Renal cortical epithelial cell (primary cell): ENCODE data around the gene GUCA1A. TPM values are rescaled to one million over a fixed set of nuclear protein-coding genes. Genes with fewer than 3 reads are reported as not detected.
A peak's percentile ranks its signal among the peaks of the same experiment; 100 is the strongest.
"Not testable (repeated sequence)": the region's sequence is repeated elsewhere in the genome, so short reads cannot be mapped to it uniquely, and the experiment has no call there.

Experiments used
- DNase-seq: peaks from one replicate; pipeline ENCODE4 v3.0.0-alpha.2; 2011; ENCODE audit warnings: low read depth
- total RNA-seq: library from RNA; depleted of rRNA; stranded (reverse); fragments of >200 nt; gene quantifications from 2 replicates; pipeline ENCODE4 v1.2.3, GENCODE V29; 2014

GUCA1A gene
- total RNA-seq, 1 donor from 2014 or later, result 0.05 TPM

DNA sequence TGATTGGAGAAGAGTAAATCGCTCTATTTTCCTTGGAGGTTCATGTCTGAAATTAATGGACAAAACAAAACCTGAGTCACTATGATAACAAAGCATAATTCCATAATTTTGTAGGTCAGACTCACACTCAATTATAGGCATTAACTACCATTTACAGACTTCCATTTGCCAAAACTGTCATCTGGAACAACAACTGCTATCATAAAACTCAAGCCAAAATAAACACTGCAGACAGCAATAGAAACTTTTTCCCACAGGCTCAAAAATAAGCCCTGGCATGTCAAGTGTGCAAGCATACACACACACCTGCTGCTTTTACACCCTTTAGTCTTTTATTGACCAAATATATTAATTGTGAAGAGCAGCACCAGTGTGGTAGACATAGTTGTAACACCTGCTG, 37.4 kb downstream of the GUCA1A start:
- DNase-seq, result no peak

DNA sequence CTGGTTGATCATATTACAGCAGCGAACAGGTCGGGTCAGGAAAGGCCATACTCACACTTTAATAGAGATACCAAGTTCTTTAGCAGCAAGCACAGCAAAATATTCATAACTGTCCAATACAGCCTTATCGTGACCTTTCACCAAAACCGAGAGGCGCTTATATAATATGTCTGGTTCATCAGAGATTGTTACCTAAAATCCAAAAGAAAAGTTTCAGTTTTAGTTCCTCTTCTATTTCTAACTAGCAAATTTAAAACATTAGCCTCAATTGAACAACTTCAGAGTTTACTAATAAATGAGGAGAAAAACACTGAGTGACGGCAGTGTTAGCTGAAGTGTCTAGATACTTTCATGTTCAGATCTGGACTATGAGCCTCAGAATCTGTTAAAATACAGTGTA, 38.6 kb downstream of the GUCA1A start:
- no peak for DNase-seq

DNA sequence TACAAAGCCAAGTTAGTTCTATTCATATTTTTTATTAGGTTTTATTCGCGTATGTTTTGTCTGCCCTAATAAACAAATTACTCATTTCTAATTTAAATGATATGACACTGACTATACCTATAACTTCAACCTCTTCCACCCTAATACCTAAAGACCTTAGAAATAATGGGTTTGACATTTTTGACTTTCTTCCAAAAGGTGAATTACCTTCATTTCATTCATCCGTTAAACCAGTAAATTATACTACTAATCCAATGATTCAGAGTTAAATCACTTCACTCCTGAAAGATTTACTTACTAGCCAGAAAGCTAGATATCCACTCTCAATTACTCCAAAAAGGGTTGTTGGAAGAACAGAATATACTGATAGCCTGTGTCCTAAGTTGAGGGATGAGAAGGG, 39.3 kb downstream of the GUCA1A start:
- DNase-seq, result peak; percentile 51

DNA sequence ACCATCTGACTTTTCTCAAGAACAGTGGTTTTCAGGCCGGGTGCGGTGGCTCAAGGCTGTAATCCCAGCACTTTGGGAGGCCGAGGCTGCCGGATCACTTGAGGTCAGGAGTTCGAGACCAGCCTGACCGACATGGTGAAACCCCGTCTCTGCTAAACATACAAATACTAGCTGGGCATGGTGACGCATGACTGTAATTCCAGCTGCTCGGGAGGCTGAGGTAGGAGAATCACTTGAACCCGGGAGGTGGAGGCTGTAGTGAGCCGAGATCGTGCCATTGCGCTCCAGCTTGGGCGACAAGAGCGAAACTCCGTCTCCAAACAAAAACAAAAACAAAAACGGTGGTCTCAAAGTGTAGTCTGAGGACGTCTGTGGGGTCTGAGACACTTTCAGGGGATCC, 43.3 kb downstream of the GUCA1A start:
- DNase-seq, result not testable (repeated sequence)

DNA sequence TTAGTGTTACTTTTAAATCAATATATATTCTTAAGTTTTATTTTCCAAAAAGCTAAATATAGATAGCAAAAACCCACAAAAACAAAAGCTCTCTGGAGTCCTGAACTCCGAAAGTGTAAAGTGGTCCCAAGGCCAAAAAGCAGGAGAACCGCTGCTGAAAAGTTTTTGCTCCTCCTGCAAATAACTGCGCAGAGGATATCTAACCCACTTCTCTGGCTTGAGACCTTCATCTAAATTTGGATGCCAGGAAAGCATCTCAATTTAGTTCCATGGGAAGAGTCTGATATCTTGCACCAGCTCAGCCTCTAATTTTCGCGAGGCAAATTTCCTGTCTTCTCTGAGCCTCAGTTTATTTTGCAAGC, 44.0 kb downstream of the GUCA1A start:
- no peak for DNase-seq

DNA sequence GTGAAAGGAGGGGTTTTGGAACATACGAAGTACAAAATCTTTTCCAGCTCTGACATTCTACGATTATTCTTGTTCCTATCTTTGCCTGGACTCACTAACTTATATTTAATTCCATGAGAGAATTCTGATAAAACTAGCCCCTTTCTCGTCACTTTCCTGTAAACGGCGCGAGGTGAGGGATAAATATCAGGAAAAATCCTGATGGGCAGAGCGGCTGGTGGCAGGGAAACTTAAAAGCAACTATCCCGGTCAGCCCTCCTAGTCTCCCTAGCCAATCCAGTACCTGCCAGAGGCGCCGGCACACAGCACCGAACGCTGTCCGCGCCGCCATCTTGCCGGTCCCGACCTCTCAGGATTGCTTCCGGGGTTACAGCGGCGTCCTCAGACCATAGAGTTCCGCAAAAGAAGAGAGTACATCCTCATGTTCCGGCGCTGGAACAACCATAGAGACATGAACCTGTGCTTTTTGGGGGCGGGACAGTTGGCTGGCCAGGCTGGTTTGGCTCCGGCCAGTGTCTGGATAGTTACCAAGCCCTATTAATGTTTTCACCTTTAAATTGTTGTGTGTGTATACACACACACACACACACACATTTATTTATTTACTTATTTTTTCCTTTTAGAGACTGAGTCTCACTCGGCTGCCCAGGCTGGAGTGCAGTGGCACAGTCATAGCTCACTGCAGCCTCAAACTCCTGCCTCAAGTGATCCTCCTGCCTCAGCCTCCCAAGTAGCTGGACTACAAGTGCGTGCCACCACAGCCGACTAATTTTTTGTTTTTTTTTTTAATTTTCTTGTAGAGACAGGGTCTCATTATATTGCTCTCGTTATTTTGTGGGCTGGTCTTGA, 44.6 kb downstream of the GUCA1A start, which contains the start of gene MRPS10:
Gene MRPS10, minus strand, starts transcription at position 343 of the 849 bp plus-strand sequence. Its CDS starts 12 bp downstream, at position 331.
- DNase-seq, result peak; percentile 89

DNA sequence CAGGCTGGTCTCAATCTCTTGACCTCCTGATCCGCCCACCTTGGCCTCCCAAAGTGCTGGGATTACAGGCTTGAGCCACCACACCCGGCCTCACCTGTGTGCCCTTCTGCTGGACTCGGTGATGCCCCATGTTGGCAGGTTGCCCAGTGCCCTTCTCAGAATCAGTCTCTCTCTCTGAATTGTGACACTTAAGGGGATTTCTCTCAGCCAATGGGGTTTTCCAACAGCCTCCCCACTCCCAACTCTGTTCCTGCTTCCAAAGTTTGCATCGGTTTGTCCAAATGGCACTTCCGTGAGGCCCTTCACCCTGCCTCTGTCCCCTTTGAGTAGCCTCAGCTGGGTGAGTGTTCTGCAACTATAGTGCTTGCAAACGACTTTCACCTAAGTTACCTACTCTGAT, 47.6 kb downstream of the GUCA1A start:
- no peak for DNase-seq

DNA sequence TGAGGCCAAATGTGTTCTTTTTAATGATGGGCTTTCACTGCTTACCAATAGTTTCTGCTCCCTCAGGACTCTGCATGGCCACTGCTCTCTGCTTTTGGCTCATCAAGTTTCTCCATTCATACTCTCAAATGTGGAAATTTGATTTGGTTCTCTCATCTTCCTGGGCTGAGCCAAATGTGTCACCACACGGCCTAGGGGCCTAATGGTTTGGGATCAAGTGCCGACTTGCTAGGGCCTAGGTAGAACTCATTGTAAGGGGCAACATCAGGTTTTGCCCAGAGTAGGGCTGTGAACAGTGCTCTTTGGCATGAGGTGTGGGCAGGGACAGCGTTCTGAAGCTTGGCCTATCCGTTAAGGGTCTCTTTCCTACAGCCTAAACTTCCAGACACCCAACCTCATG, 48.4 kb downstream of the GUCA1A start:
- no peak for DNase-seq

DNA sequence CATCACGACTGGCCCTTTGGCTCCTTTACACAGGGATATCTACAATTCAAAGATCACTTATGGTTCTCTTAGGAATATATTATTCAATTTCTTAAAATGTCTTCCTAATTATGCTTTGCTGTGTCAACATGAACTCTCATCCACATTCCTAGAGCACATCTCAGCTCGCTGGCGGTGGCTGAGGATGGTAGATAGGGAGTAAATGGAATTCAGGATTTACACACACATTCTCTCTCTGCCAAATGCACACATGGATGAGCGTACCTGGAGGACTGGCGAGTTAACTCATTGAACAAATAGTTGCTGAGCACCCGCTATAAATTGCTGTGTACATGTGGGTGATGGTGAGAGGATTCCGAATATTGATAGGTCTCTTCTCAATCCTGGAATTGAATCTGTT, 49.3 kb downstream of the GUCA1A start:
- no peak for DNase-seq

DNA sequence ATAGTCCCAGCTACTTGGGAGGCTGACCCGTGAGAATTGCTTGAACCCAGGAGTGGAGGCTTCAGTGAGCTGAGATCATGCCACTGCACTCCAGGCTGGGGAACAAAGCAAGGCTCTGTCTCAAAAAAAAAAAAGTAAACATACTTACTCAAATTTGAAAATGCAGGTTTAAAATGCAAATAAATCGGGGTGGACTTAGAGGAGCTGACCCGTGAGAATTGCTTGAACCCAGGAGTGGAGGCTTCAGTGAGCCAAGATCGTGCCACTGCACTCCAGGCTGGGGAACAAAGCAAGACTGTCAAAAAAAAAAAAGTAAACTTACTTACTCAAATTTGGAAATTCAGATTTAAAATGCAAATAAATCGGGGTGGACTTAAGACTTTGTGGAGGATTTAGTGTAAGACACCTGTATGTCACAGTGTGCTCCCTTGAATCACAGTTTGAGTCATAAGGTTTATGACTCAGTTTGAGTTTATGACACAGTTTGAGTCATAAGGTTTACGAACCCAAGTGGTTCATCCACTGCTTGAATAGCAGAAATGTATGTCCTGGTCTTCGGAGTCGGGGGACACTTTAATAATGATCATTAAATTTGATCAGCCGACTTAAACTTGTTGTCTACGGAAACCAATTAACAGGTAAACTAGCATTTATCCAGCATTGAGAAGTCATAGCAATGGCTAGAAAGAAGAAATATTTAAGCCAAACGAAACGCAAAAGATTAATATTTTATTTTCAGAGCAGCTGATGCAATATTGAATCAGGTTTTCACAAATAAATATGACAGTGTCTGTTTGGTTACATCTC, 51.3 kb downstream of the GUCA1A start:
- DNase-seq, result peak; percentile 98

DNA sequence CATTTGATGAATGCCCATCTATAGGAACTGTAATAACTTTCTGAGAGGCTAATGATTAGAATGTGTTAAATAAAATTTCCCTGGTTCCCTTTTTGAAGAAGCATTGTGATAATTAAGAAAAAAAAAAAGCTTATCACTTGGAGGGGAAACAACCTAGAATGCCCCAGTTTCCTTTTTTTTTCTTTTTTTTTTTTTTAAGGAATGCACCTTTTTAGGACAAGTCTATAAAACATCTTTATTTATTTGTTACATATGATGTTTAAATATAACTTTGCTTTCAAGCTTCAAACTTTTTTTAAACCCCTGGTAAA, 51.8 kb downstream of the GUCA1A start:
- no peak for DNase-seq

DNA sequence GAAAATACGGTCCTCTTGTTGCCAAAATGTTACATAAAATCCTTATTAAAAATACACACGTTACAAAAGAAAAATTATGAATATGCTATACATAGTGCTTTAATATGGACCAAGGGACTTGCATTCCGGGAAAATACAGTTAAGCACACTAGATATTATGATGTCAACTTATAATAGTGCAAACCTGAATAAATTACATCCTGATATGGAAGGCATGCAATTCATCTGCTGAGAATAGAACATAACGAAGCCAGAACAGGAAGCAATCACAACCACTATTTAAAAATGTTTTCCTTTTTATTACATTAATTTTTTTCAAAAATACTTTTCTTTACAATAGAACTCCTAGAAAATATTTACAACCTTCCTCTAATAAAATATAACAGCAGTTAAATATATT, 52.3 kb downstream of the GUCA1A start:
- no peak for DNase-seq

DNA sequence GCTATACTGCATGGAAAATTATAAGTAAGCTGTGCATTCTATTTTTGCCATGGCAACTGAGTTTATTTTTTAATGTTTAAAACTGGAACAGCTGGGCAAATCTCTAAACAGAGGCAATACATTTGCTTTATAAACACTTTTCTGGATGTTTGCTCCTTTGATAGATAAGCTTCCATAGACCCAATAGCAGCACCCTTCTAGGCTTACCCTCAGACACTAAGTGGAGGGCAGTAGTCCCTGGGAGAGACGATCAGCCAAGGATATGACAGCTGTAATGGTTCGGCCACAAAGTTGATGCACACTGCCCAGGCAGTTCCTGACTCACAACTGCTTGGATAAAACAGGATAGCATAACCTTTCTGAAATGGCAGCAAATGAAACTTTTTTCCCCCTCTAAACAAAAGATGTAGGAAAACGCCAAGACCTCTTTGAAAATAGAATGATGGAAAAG, 53.0 kb downstream of the GUCA1A start:
- peak; percentile 73 for DNase-seq

DNA sequence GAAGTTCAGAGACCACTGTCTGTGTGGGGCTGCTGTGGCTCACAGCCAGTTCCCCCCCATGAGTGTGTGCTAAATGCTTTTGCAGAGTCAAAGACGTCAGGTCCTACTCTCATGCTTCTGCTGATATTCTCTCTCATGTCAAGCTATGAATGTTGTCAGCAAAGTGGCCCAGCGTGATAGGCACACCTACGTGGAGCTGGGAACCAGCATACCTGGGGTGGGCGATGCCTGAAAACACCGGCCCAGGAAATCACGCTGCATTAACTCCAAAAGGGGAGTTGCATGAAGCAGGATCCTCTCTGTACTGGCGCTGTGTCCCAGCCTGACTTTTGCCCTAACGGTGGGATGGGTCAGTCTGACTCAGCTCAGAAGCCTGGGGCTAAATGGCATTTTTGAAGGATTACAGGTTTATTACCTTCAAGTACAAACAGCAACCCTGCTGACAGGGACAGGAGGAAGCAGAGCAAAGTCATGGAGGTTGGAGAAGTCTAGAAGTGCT, 53.5 kb downstream of the GUCA1A start:
- DNase-seq, result peak; percentile 98

DNA sequence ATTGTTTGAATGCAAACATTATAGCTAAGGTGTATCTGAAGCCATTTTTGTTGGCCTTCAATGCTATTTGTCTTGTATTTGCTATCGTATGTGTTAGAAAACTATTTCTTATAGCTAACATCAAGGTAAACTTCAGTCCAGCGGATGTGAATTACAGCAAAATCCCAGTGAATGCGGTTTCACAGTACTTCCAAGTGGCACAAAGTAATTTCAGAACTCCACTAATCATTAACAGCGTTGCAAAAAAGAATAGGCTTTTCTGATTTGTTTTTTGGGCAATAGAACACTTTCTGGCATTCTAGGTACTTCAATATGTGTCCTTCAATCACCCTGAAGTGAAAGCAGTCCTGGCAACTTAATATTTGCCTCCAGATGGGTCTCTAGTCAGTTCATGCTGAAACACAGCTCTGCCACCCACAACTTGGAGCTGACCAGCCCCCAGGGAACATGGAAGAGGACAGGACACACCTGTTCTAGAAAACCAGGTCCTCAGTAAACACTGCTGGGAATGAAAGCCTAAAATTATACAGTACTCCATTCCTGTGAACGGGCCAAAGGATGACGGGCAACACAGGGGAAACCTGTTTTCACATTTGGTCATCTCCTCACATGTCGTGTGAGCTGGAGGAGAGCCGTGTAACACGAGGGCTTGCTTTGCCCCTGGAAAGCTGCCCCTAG, 54.1 kb downstream of the GUCA1A start:
- peak; percentile 89 for DNase-seq

DNA sequence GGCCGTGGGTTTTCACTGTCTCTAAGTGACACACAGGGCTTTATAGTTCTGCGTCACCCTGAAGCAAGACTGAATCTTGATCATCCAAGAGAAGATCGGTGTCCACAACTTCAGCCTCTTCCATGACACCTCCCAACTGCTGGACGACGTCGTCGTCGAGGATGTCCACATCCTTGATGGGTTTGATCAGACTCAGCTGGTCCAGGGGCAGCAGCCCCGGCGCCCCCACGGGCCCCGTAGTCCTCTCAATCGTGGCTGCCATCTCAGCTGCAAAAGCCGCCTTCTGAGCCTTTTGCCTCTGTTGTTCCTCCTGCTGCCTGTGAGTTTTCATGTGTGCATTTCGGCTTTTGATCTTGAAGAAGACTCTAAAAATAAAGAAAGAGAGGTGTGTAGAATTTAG, 55.1 kb downstream of the GUCA1A start:
- no peak for DNase-seq

Other genes with a start within 250 kb of the GUCA1A start
- gene CCND3, start 231.6 kb upstream of the GUCA1A start, total RNA-seq, result 54.9 and 113 TPM in 2 replicates
- gene TAF8, start 122.8 kb upstream of the GUCA1A start, total RNA-seq, result 18.1 and 20.3 TPM in 2 replicates
- 6.9 and 16.3 TPM in 2 replicates for gene C6orf132, start 30.7 kb upstream of the GUCA1A start, total RNA-seq
- 0.55 TPM in 1 of 2 replicates, not detected in the other for gene GUCA1B, start 21.6 kb downstream of the GUCA1A start, total RNA-seq
- gene MRPS10, start 44.5 kb downstream of the GUCA1A start, total RNA-seq, result 56.6 and 88.9 TPM in 2 replicates